Measurements from ENCODE around the gene ABHD12B.

DNA sequence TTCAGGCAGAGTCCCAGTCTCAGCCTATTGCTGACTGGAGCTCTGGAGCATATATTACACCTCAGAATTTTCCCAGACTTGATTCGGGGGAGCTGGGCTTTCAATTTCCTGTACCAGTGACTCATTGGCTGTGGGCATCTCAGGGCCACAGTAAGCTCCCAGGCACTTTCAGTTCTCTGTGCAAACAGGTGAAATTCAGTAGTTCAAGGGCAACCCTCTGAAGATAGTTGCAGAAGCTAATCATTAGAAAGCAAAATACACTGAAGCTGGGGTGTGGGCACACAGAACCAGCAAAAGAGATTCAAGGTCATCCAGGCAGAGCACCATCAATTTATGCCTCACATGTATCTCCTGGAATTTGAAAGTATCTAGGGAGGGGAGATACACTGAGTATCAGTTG, 32.8 kb upstream of the ABHD12B start:
- TF ChIP-seq, protein P1, sequence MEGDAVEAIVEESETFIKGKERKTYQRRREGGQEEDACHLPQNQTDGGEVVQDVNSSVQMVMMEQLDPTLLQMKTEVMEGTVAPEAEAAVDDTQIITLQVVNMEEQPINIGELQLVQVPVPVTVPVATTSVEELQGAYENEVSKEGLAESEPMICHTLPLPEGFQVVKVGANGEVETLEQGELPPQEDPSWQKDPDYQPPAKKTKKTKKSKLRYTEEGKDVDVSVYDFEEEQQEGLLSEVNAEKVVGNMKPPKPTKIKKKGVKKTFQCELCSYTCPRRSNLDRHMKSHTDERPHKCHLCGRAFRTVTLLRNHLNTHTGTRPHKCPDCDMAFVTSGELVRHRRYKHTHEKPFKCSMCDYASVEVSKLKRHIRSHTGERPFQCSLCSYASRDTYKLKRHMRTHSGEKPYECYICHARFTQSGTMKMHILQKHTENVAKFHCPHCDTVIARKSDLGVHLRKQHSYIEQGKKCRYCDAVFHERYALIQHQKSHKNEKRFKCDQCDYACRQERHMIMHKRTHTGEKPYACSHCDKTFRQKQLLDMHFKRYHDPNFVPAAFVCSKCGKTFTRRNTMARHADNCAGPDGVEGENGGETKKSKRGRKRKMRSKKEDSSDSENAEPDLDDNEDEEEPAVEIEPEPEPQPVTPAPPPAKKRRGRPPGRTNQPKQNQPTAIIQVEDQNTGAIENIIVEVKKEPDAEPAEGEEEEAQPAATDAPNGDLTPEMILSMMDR (IDR thresholded peaks at IDR 0.05 in 8 of 11, conservative IDR thresholded peaks at IDR 0.05 in 3 of 11): no peak
- TF ChIP-seq POLR2A (IDR thresholded peaks at IDR 0.05): no peak
- no peak for TF ChIP-seq POLR2AphosphoS5 (IDR thresholded peaks at IDR 0.05)

All from spleen (tissue), 7 donors.